ENCODE results near the gene FAM234A. TPM values are rescaled to one million over a fixed set of nuclear protein-coding genes. Genes with fewer than 3 reads are reported as not detected.

Gene FAM234A
- total and polyA plus RNA-seq, 4 donors, result 34.8 to 66.3 (median 58.2) TPM

DNA sequence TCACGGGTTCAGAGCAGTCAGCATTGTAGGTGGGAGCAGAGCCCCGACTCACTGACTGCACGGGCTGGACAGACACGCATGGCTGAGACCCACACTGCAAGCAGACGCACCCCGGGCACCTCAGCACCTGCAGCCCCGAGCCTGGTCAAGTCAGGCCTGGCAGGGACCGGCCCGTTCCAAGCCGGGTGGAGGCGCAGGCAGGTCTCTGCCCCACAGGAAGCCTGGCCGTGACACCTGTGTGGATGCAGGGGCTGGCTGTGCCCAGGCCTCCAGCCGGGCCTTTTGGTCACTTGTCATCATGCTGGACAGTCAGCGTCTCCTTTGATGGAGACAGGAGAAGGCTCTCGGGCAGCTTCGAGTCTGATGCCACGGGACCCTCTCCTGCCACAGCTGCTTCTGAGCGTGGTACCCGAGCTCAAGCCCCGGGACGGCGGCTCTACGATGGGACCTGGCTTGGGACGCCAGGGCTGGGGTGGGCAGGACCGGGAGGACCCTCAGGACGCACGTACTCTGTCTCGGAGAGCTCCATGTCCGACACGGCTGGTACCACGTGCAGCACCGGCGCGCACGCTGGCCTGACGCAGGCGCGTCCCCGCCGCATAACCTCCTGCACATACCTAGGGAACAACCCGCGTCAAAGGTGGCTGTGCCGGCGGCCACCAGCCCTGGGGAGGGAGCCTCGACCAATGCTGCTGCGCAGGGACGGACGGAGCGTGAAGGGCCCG is 56.2 kb downstream of the FAM234A start:
- 95% methylated on average over 50 of the region's 50 CpGs for whole genome bisulfite sequencing (ENCODE audit: insufficient coverage)
- Histone ChIP-seq H3K36me3 (ENCODE audit: control insufficient read depth, insufficient read depth, low read length) (peaks cover 85% of the 10 kb centered on the region), H3K4me1 (ENCODE audit: control insufficient read depth, insufficient read depth, low read length) (no peaks in the 10 kb centered on the region), H3K27me3 (ENCODE audit: control insufficient read depth, insufficient read depth, low read length) (no peaks in the 10 kb centered on the region), H3K4me3 (ENCODE audit: low read depth, low read length) (no peak overlapping the region), H3K9me3 (ENCODE audit: control insufficient read depth, insufficient read depth, low read length) (no peaks in the 10 kb centered on the region), H3K27ac (ENCODE audit: low read depth, low read length) (no peak overlapping the region)
- no peak for DNase-seq (ENCODE audit: low read depth in 4 of 6, low spot score in 6 of 6)

DNA sequence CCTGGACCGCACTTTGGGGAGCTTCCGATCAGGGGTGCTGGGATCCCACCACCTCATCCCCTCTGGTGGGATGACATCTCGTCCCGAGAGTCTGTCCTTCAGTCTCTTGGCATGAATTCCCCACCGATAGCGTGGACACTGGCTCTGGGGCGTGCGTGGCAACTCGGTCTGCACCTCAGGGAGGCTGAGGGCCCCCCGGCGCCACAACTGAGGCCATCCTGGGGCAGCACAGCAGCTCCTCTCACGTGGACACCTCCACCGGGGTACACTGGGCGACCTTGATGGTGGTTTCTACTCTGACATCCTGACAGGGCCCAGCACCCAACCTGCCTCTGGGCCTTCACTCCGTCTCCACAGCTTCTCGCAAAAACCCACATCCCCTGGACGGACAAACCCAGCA is 56.9 kb downstream of the FAM234A start:
- WGBS (ENCODE audit: insufficient coverage), result 98% methylated on average over 17 of the region's 17 CpGs
- DNase-seq (ENCODE audit: low read depth in 4 of 6, low spot score in 6 of 6), result no peak
- Histone ChIP-seq H3K27ac (ENCODE audit: low read depth, low read length) (no peak overlapping the region), H3K9me3 (ENCODE audit: control insufficient read depth, insufficient read depth, low read length) (no peaks in the 10 kb centered on the region), H3K36me3 (ENCODE audit: control insufficient read depth, insufficient read depth, low read length) (peaks cover 87% of the 10 kb centered on the region), H3K4me1 (ENCODE audit: control insufficient read depth, insufficient read depth, low read length) (no peaks in the 10 kb centered on the region), H3K27me3 (ENCODE audit: control insufficient read depth, insufficient read depth, low read length) (no peaks in the 10 kb centered on the region), H3K4me3 (ENCODE audit: low read depth, low read length) (no peak overlapping the region)

DNA sequence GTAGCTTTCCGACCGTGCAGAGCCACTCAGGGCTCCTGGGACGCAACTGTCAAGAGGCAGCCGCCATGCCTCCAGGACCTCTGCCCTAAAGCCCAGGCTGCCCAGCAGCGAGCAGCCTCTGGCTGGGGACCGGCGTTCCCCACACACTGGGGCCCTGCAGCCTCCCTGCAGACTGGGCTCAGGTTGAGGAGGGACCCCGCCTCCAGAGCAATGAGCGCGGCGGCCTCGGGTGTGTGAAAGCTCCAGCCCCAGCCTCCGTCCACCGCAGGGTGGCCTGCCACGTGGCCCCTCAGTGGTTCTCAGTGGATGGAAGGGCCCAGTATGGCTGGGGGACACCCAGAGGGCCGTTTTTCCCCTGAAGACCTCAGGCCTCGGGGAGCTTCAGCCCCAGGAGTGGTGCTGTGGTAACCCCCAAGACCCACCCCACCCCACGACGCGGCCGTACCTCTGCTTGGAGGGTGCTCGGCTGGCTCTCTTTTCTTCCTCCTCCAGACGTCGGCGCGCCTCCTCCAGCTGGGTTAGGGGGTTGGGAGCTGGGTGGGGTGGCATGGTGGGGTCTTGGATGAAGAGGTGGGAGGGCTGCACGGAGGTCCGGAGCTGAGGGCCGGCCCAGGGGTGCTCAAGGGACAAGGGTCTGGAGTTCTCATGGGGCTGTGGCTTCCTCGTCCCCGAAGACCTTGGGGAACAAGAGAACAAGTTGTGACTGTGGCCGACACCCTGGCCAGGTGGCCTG is 58.6 kb downstream of the FAM234A start:
- no peak for DNase-seq (ENCODE audit: low read depth in 4 of 6, low spot score in 6 of 6)
- Histone ChIP-seq H3K27ac (ENCODE audit: low read depth, low read length) (no peak overlapping the region), H3K4me3 (ENCODE audit: low read depth, low read length) (no peak overlapping the region), H3K36me3 (ENCODE audit: control insufficient read depth, insufficient read depth, low read length) (peaks cover 87% of the 10 kb centered on the region), H3K9me3 (ENCODE audit: control insufficient read depth, insufficient read depth, low read length) (no peaks in the 10 kb centered on the region), H3K27me3 (ENCODE audit: control insufficient read depth, insufficient read depth, low read length) (no peaks in the 10 kb centered on the region), H3K4me1 (ENCODE audit: control insufficient read depth, insufficient read depth, low read length) (no peaks in the 10 kb centered on the region)
- 92% methylated on average over 14 of the region's 32 CpGs for whole genome bisulfite sequencing (ENCODE audit: insufficient coverage)

DNA sequence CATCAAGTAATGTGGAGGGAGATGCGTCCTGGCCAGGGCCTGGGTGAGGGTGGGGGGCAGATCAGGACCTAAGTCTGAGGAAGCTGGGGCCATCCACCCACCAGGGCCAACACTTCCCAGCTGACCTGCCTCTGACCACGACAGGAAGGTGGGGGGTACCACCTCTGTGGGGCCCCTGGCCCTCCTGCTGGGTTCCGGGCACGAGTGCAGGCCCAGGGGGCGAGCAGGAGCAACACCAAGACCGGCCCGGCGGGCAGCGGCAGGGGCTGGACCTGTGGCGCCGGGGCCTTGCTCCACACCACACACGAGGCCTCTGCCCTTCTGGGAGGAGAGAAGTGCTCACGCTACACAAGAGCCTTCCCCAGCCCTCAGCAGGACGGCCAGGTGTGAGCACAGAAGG is 61.7 kb downstream of the FAM234A start:
- Histone ChIP-seq H3K27ac (ENCODE audit: low read depth, low read length) (no peak overlapping the region), H3K4me1 (ENCODE audit: control insufficient read depth, insufficient read depth, low read length) (no peaks in the 10 kb centered on the region), H3K36me3 (ENCODE audit: control insufficient read depth, insufficient read depth, low read length) (peaks cover 64% of the 10 kb centered on the region), H3K4me3 (ENCODE audit: low read depth, low read length) (no peak overlapping the region), H3K27me3 (ENCODE audit: control insufficient read depth, insufficient read depth, low read length) (no peaks in the 10 kb centered on the region), H3K9me3 (ENCODE audit: control insufficient read depth, insufficient read depth, low read length) (no peaks in the 10 kb centered on the region)
- WGBS (ENCODE audit: insufficient coverage), result 90% methylated on average over 13 of the region's 14 CpGs
- DNase-seq (ENCODE audit: low read depth in 4 of 6, low spot score in 6 of 6), result no peak

DNA sequence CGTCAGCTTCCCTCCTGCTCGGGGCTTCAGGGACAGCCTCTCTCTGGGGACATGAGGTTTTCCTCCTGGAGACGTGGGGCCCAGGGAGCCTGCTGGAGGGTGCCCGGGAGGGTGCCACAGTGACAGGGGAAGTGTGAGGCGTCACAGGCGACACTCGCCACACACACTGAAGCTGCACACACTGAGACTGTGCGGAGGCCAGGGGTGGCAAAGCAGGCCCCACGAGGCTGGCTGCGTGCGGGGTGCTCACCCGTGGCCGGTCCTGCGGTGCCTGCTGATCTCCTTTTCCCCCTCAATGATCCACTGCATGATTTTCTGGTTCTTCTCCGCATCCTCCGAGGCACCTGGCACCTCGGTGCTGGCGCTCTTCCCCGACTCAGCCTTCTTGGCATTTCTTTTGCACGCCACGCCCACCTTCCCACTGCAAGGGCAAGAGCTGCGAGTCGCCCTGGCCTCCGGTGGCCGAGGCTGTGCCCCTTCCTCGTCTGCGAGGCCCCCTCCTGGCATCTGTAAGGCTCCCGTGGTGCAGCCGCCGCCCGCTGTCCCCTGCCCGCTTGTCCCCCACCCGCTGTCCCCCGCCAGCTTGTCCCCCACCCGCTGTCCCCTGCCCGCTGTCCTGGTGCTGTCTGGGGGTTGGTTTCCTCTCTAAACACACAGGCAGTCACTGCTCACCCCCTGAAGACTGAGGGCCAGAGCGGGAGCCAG is 62.3 kb downstream of the FAM234A start:
- Histone ChIP-seq H3K36me3 (ENCODE audit: control insufficient read depth, insufficient read depth, low read length) (peaks cover 60% of the 10 kb centered on the region), H3K27ac (ENCODE audit: low read depth, low read length) (no peak overlapping the region)

DNA sequence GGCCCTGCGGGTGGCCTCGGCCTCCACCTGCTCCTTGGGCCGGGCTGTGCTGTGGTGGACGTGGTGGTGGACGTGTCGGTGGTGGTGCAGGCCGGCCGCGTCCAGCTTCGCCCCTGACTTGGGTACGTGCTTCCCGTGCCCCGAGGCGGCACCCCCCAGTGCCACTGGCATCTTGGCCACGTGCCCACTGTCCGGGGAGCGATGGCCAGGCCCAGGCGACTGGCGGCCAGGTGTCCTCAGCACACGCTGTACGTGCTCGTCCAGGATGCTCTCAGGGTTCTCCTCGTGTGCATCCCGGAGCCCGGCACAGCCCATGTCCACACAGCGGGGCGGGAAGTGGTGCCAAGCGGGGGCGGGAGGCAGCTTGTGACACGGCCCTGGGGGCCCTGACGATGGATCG is 63.2 kb downstream of the FAM234A start:
- DNase-seq (ENCODE audit: low read depth in 4 of 6, low spot score in 6 of 6), result no peak
- 93% methylated on average over 32 of the region's 32 CpGs for WGBS (ENCODE audit: insufficient coverage)
- Histone ChIP-seq H3K9me3 (ENCODE audit: control insufficient read depth, insufficient read depth, low read length) (no peaks in the 10 kb centered on the region), H3K27ac (ENCODE audit: low read depth, low read length) (no peak overlapping the region), H3K36me3 (ENCODE audit: control insufficient read depth, insufficient read depth, low read length) (peaks cover 60% of the 10 kb centered on the region), H3K4me3 (ENCODE audit: low read depth, low read length) (no peak overlapping the region), H3K27me3 (ENCODE audit: control insufficient read depth, insufficient read depth, low read length) (no peaks in the 10 kb centered on the region), H3K4me1 (ENCODE audit: control insufficient read depth, insufficient read depth, low read length) (no peaks in the 10 kb centered on the region)

More for the DNA sequence above, 62.3 kb downstream of the FAM234A start:
- Histone ChIP-seq H3K4me1 (ENCODE audit: control insufficient read depth, insufficient read depth, low read length) (no peaks in the 10 kb centered on the region), H3K4me3 (ENCODE audit: low read depth, low read length) (no peak overlapping the region), H3K9me3 (ENCODE audit: control insufficient read depth, insufficient read depth, low read length) (no peaks in the 10 kb centered on the region), H3K27me3 (ENCODE audit: control insufficient read depth, insufficient read depth, low read length) (no peaks in the 10 kb centered on the region)
- no peak for DNase-seq (ENCODE audit: low read depth in 4 of 6, low spot score in 6 of 6)
- 91% methylated on average over 28 of the region's 37 CpGs for WGBS (ENCODE audit: insufficient coverage)

DNA sequence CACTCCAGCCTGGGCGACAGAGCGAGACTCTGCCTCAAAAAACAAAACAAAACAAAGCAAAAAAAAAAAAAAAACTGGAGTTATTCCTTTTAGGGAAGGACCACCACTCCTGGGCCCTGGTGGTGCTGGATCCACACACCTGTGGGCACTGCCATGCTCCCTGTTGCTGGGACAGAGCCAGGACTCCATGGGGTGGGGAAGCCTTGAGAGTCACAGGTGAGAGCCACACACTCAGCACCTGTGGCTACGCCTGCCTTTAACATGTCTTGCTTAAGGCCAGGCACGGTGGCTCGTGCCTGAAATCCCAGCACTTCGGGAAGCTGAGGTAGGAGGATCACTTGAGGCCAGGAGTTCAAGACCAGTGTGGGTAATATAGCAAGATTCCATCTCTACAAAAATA is 66.6 kb downstream of the FAM234A start:
- Histone ChIP-seq H3K9me3 (ENCODE audit: control insufficient read depth, insufficient read depth, low read length) (no peaks in the 10 kb centered on the region), H3K27ac (ENCODE audit: low read depth, low read length) (no peak overlapping the region), H3K4me3 (ENCODE audit: low read depth, low read length) (no peak overlapping the region), H3K27me3 (ENCODE audit: control insufficient read depth, insufficient read depth, low read length) (no peaks in the 10 kb centered on the region), H3K36me3 (ENCODE audit: control insufficient read depth, insufficient read depth, low read length) (peaks cover 64% of the 10 kb centered on the region), H3K4me1 (ENCODE audit: control insufficient read depth, insufficient read depth, low read length) (peaks cover 1% of the 10 kb centered on the region)
- WGBS (ENCODE audit: insufficient coverage), result 100% methylated on average over 1 of the region's 6 CpGs
- DNase-seq (ENCODE audit: low read depth in 4 of 6, low spot score in 6 of 6), result no peak

DNA sequence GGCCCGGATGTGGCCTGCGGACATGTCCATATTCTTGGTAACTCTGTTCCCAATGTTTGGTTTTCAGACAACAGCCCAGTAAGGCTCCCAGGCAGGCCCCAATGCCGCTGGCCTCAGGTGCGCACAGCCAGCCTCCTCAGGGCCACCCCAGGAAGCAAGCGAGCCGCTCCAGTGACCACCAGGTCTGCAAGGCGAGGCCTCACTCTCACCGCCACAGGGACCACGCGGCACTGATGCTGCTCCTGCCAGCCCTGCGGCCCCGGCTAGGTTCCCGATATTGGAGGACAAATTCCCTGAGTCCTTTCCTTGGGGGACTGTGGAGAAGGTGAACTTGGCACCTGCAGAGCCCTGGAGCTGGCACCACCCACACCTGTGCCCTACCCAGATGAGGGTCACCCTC is 67.3 kb downstream of the FAM234A start:
- Histone ChIP-seq H3K27me3 (ENCODE audit: control insufficient read depth, insufficient read depth, low read length) (no peaks in the 10 kb centered on the region), H3K36me3 (ENCODE audit: control insufficient read depth, insufficient read depth, low read length) (peaks cover 64% of the 10 kb centered on the region), H3K27ac (ENCODE audit: low read depth, low read length) (no peak overlapping the region), H3K4me3 (ENCODE audit: low read depth, low read length) (no peak overlapping the region), H3K4me1 (ENCODE audit: control insufficient read depth, insufficient read depth, low read length) (peaks cover 8% of the 10 kb centered on the region), H3K9me3 (ENCODE audit: control insufficient read depth, insufficient read depth, low read length) (no peaks in the 10 kb centered on the region)
- WGBS (ENCODE audit: insufficient coverage), result 95% methylated on average over 13 of the region's 13 CpGs
- DNase-seq (ENCODE audit: low read depth in 4 of 6, low spot score in 6 of 6), result no peak

DNA sequence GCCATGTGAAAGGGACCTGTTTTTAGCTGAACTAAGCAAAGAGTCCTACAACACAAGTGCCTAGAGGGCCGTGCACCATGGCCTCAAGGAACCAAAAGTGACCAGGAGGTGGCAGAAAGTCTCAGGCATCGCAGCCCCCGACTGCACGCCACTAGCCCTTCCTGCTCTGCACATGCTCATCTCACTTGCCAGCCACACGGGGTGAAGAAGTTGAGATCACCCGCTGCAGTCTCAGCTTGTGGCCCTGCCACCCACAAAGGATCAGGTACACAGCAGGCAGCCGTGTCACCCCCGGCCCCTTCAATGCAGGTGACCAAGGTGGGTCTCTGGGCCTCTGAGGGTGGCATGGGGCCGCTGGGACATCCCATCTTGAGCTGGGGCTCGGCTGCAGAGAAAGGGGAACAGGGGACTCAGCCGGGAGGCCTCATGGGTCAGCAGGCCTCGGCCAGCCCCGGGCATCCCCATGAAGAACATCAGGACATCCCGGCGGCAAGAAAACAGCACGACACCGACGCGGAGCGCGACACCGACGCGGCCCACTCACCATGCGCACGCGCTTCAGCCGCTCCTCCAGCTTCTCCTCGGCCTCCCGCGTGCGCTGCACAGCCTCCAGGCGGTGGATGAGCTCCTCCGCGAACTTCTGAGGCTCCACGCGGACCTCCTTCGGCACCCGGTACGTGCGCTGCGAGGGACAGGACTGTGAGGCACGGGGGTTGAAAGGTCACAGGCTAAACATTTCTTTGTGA is 69.3 kb downstream of the FAM234A start:
- Histone ChIP-seq H3K27me3 (ENCODE audit: control insufficient read depth, insufficient read depth, low read length) (no peaks in the 10 kb centered on the region), H3K27ac (ENCODE audit: low read depth, low read length) (no peak overlapping the region), H3K36me3 (ENCODE audit: control insufficient read depth, insufficient read depth, low read length) (peaks cover 68% of the 10 kb centered on the region), H3K4me3 (ENCODE audit: low read depth, low read length) (no peak overlapping the region), H3K9me3 (ENCODE audit: control insufficient read depth, insufficient read depth, low read length) (no peaks in the 10 kb centered on the region), H3K4me1 (ENCODE audit: control insufficient read depth, insufficient read depth, low read length) (peaks cover 17% of the 10 kb centered on the region)
- no peak for DNase-seq (ENCODE audit: low read depth in 4 of 6, low spot score in 6 of 6)
- WGBS (ENCODE audit: insufficient coverage), result 91% methylated on average over 43 of the region's 43 CpGs
